Gastrocnemius medialis (tissue), 4 donors: ENCODE results near the gene SYCP2. TPM values are rescaled to one million over a fixed set of nuclear protein-coding genes. Genes with fewer than 3 reads are reported as not detected.

Experiments used
- ATAC-seq, 2 donors: fragments of 150-250 bp; one replicate each; pipeline ENCODE4 v1.9.1; 2016
- DNase-seq, 2 donors: peaks; one replicate each; pipeline ENCODE4 v3.0.0-alpha.2; 2019
- H3K27ac ChIP-seq, 4 donors: fragments of 200-600 bp; sonication (generic); 1 replicate in 1 of 4; 2 replicates in 3 of 4; pipeline ENCODE4 v1.5.1; 2016 to 2018; ENCODE audit warnings: mild to moderate bottlenecking in 2 of 4, moderate library complexity in 1 of 4
- H3K27me3 ChIP-seq, 3 donors: fragments of 200-600 bp; sonication (generic) in 2 of 3; 1 replicate in 1 of 3; 2 replicates in 2 of 3; pipeline versions ENCODE4 v1.5.1 to v1.6.0; 2016 to 2019; ENCODE audit warnings: mild to moderate bottlenecking in 1 of 3, moderate library complexity in 1 of 3
- H3K36me3 ChIP-seq, 2 donors: fragments of 200-600 bp; sonication (generic) in 1 of 2; one replicate each; pipeline ENCODE4 v1.5.1; 2017 to 2018
- H3K4me1 ChIP-seq, 2 donors: fragments of 200-600 bp; sonication (generic) in 1 of 2; one replicate each; pipeline ENCODE4 v1.5.1; 2016 to 2017; ENCODE audit warnings: mild to moderate bottlenecking in 2 of 2
- H3K4me3 ChIP-seq, 4 donors: fragments of 200-600 bp; sonication (generic) in 3 of 4; 1 replicate in 1 of 4; 2 replicates in 3 of 4; pipeline ENCODE4 v1.5.1; 2016 to 2019; ENCODE audit warnings: mild to moderate bottlenecking in 2 of 4
- H3K9me3 ChIP-seq, 3 donors: fragments of 200-600 bp; sonication (generic) in 2 of 3; 1 replicate in 1 of 3; 2 replicates in 2 of 3; pipeline ENCODE4 v1.5.1; 2016 to 2019
- CTCF ChIP-seq, 5 experiments: fragments of 450-650 bp in 3 of 5; fragments of 200-600 bp in 2 of 5; sonication (generic) in 2 of 5; IDR thresholded peaks in 4 of 5; conservative IDR thresholded peaks in 1 of 5; 1 replicate in 4 of 5; 2 replicates in 1 of 5; pipeline ENCODE4 v1.5.1; 2016 to 2019; ENCODE audit warnings: antibody characterized with exemption in 5 of 5, mild to moderate bottlenecking in 3 of 5, moderate library complexity in 3 of 5
- POLR2A ChIP-seq, 2 donors: fragments of 450-650 bp; IDR thresholded peaks; one replicate each; pipeline ENCODE4 v1.6.1; 2017; ENCODE audit warnings: antibody characterized with exemption in 2 of 2, mild to moderate bottlenecking in 2 of 2, moderate library complexity in 2 of 2
- in situ Hi-C, 4 donors: fragments of 200-750 bp; cut with MboI; loops; one replicate each; pipeline versions ENCODE4 v1.15.0 to v1.8.0; 2017; ENCODE audit warnings: low sequenced_read_pairs in 4 of 4
- intact Hi-C: fragments of 100-400 bp; cut with DNase I; formaldehyde crosslinking; loops from one replicate; pipeline ENCODE4 v1.15.1; 2023; ENCODE audit warnings: low total_unique reads
- total RNA-seq, 4 donors: library from RNA; depleted of rRNA; stranded (reverse); fragments of >200 nt; gene quantifications; one replicate each; pipeline versions ENCODE4 v1.1.0 to v1.2.3, GENCODE V29; 2016

Gene SYCP2
- total RNA-seq, 4 donors from 2014 or later = 0.10 to 0.78 (median 0.39) TPM

GRCh38 chr20:59829054-59829785 lies 104.2 kb downstream of the SYCP2 start:
- Histone ChIP-seq H3K9me3 (no peaks in the 10 kb centered on the region), H3K4me1 (no peaks in the 10 kb centered on the region), H3K4me3 (no peak overlapping the region), H3K27ac (no peak overlapping the region), H3K27me3 (peaks cover 0 to 3% (median 0%) of the 10 kb centered on the region in 3 donors), H3K36me3 (no peaks in the 10 kb centered on the region)
- no peak for DNase-seq
- in situ Hi-C loops = no loop called here
- TF ChIP-seq POLR2A (IDR thresholded peaks at IDR 0.05) (no peak), CTCF (IDR thresholded peaks at IDR 0.05 in 4 of 5, conservative IDR thresholded peaks at IDR 0.05 in 1 of 5) (no peak)
- no peak for ATAC-seq
- intact Hi-C loops = no loop called here

GRCh38 chr20:59828125-59829053 lies 105.0 kb downstream of the SYCP2 start:
- intact Hi-C loops = no loop called here
- Histone ChIP-seq H3K27ac (no peak overlapping the region), H3K4me3 (no peak overlapping the region), H3K27me3 (peaks cover 0 to 2% (median 0%) of the 10 kb centered on the region in 3 donors), H3K36me3 (no peaks in the 10 kb centered on the region), H3K4me1 (no peaks in the 10 kb centered on the region), H3K9me3 (no peaks in the 10 kb centered on the region)
- ATAC-seq = no peak
- TF ChIP-seq CTCF (IDR thresholded peaks at IDR 0.05 in 4 of 5, conservative IDR thresholded peaks at IDR 0.05 in 1 of 5) (no peak), POLR2A (IDR thresholded peaks at IDR 0.05) (no peak)
- in situ Hi-C loops = no loop called here
- DNase-seq = no peak

GRCh38 chr20:59827138-59828056 lies 106.0 kb downstream of the SYCP2 start:
- in situ Hi-C loops = no loop called here
- peak overlapping the region in 1 of 4 donors; percentile 8 for H3K27ac ChIP-seq
- H3K4me3 ChIP-seq = no peak overlapping the region
- no peaks in the 10 kb centered on the region for H3K4me1 ChIP-seq
- intact Hi-C loops = no loop called here
- DNase-seq (no peak), ATAC-seq (no peak)
- TF ChIP-seq CTCF (IDR thresholded peaks at IDR 0.05 in 4 of 5, conservative IDR thresholded peaks at IDR 0.05 in 1 of 5) (no peak), POLR2A (IDR thresholded peaks at IDR 0.05) (no peak)
- H3K9me3 ChIP-seq = no peaks in the 10 kb centered on the region
- no peaks in the 10 kb centered on the region for H3K27me3 ChIP-seq
- H3K36me3 ChIP-seq = no peaks in the 10 kb centered on the region

- intact Hi-C loops (no loop called here), in situ Hi-C loops (no loop called here)
- no peak overlapping the region for H3K4me3 ChIP-seq
- peak overlapping the region in 1 of 4 donors; percentile 13 for H3K27ac ChIP-seq
- no peaks in the 10 kb centered on the region for H3K4me1 ChIP-seq
- ATAC-seq (peak in 1 of 2 donors; percentile 76), DNase-seq (peak in 1 of 2 donors; percentile 44)
- H3K36me3 ChIP-seq = no peaks in the 10 kb centered on the region
- no peaks in the 10 kb centered on the region for H3K27me3 ChIP-seq
- TF ChIP-seq POLR2A (IDR thresholded peaks at IDR 0.05) (no peak), CTCF (IDR thresholded peaks at IDR 0.05 in 4 of 5, conservative IDR thresholded peaks at IDR 0.05 in 1 of 5) (no peak)
- H3K9me3 ChIP-seq = no peaks in the 10 kb centered on the region
Observed at GRCh38 chr20:59825944-59826759, 107.3 kb downstream of the SYCP2 start.
